SK-N-SH (cell line): ENCODE measurements around the gene PSMA5. TPM values are rescaled to one million over a fixed set of nuclear protein-coding genes. Genes with fewer than 3 reads are reported as not detected.
"Not testable (repeated sequence)": the region's sequence is repeated elsewhere in the genome, so short reads cannot be mapped to it uniquely, and the experiment has no call there.

Experiments used
- CTCF ChIA-PET: fragments of 300-600, 350-600 bp; formaldehyde crosslinking; extraction: SDS; loops from one replicate; lab custom pipeline; 2021; lab: Yijun Ruan, JAX
- POLR2A ChIA-PET: fragments of 350-600 bp; sonication (Branson Sonifier 250); formaldehyde crosslinking; extraction: SDS; loops from one replicate; lab custom pipeline; 2020; ENCODE audit warnings: antibody characterized with exemption, inconsistent platforms; lab: Yijun Ruan, JAX
- DNase-seq: peaks from one replicate; pipeline ENCODE4 v3.0.0; 2012
- H2AFZ ChIP-seq: fragments of 200-600 bp; sonication (generic); 2 replicates; pipeline ENCODE4 v1.8.1; 2016; ENCODE audit warnings: antibody characterized with exemption, mild to moderate bottlenecking, low read depth
- H3F3A ChIP-seq: fragments of 200-600 bp; sonication (generic); replicated peaks from 2 replicates; pipeline ENCODE3; 2016; ENCODE audit warnings: antibody characterized with exemption, mild to moderate bottlenecking; ENCODE audit not compliant: insufficient read depth
- H3K27ac ChIP-seq, 2 experiments: fragments of 200-500 bp in 1 of 2; fragments of 200-600 bp in 1 of 2; sonication (Bioruptor generic) in 1 of 2; sonication (generic), shearing (Covaris generic) in 1 of 2; 2 replicates each; pipeline versions ENCODE4 v1.5.1 to v1.6.1; 2014 to 2016; ENCODE audit warnings: low read depth in 2 of 2, inconsistent platforms in 1 of 2, low read length in 1 of 2, mild to moderate bottlenecking in 1 of 2, mixed read lengths in 1 of 2
- H3K27me3 ChIP-seq: fragments of 200-600 bp; sonication (generic), shearing (Covaris generic); 2 replicates; pipeline ENCODE4 v1.6.1; 2016; ENCODE audit warnings: mixed run types; ENCODE audit not compliant: insufficient read depth
- H3K36me3 ChIP-seq, 2 experiments: fragments of 200-500 bp in 1 of 2; fragments of 200-600 bp in 1 of 2; sonication (Bioruptor generic) in 1 of 2; sonication (generic) in 1 of 2; replicated peaks in 1 of 2; 2 replicates each; pipeline versions ENCODE3 to v1.5.1; 2014 to 2016; ENCODE audit warnings: low read length in 1 of 2, mild to moderate bottlenecking in 1 of 2; ENCODE audit not compliant: insufficient read depth in 2 of 2, control insufficient read depth in 1 of 2
- H3K4me1 ChIP-seq, 2 experiments: fragments of 200-500 bp in 1 of 2; fragments of 200-600 bp in 1 of 2; sonication (Bioruptor generic) in 1 of 2; sonication (generic), shearing (Covaris generic) in 1 of 2; 2 replicates each; pipeline versions ENCODE4 v1.5.1 to v1.6.1; 2014 to 2016; ENCODE audit warnings: low read depth in 1 of 2, low read length in 1 of 2, mixed run types in 1 of 2; ENCODE audit not compliant: insufficient read depth in 2 of 2, control insufficient read depth in 1 of 2
- H3K4me2 ChIP-seq: fragments of 200-600 bp; sonication (generic), shearing (Covaris generic); 2 replicates; pipeline ENCODE4 v1.6.1; 2017; ENCODE audit warnings: mixed run types
- H3K4me3 ChIP-seq, 2 experiments: fragments of 200-500 bp in 1 of 2; fragments of 200-600 bp in 1 of 2; sonication (Bioruptor generic) in 1 of 2; sonication (generic), shearing (Covaris generic) in 1 of 2; 2 replicates each; pipeline versions ENCODE4 v1.5.1 to v1.8.1; 2014 to 2016; ENCODE audit warnings: low read depth in 2 of 2, inconsistent platforms in 1 of 2, low read length in 1 of 2, mild to moderate bottlenecking in 1 of 2, mixed read lengths in 1 of 2, moderate library complexity in 1 of 2
- H3K79me2 ChIP-seq: fragments of 200-600 bp; sonication (generic); 2 replicates; pipeline ENCODE4 v1.8.1; 2017; ENCODE audit warnings: mild to moderate bottlenecking; ENCODE audit not compliant: insufficient read depth
- H3K9ac ChIP-seq: fragments of 200-600 bp; sonication (generic); 2 replicates; pipeline ENCODE4 v1.6.1; 2017; ENCODE audit warnings: mixed run types
- H3K9me2 ChIP-seq: fragments of 200-600 bp; sonication (generic); 2 replicates; pipeline ENCODE4 v1.6.1; 2017; ENCODE audit warnings: mixed run types
- H3K9me3 ChIP-seq: fragments of 200-600 bp; sonication (generic); 2 replicates; pipeline ENCODE4 v1.6.1; 2017; ENCODE audit warnings: mixed run types, mild to moderate bottlenecking, moderate library complexity
- H4K20me1 ChIP-seq: fragments of 200-600 bp; sonication (generic); 2 replicates; pipeline ENCODE4 v1.6.1; 2017; ENCODE audit warnings: mild to moderate bottlenecking, mixed run types; ENCODE audit not compliant: insufficient read depth
- CHD2 ChIP-seq: fragments of 150-350 bp; IDR thresholded peaks from 2 replicates; pipeline ENCODE4 v1.6.1; 2018; ENCODE audit warnings: low read length; ENCODE audit not compliant: partially characterized antibody
- CTCF ChIP-seq: fragments of 200-600 bp; sonication (generic); IDR thresholded peaks from 2 replicates; pipeline ENCODE4 v1.6.1; 2017; ENCODE audit warnings: antibody characterized with exemption, mild to moderate bottlenecking, moderate library complexity
- GATA2 ChIP-seq: sonication (generic); formaldehyde crosslinking; IDR thresholded peaks from 2 replicates; pipeline ENCODE4 v1.5.0; 2020; ENCODE audit warnings: mild to moderate bottlenecking, missing genetic modification reagents
- JUND ChIP-seq: IDR thresholded peaks from 2 replicates; pipeline ENCODE4 v1.4.0; 2012
- NFIC ChIP-seq: IDR thresholded peaks from 2 replicates; pipeline ENCODE4 v1.4.0; 2012; ENCODE audit warnings: borderline replicate concordance
- NRF1 ChIP-seq: IDR thresholded peaks from 2 replicates; pipeline ENCODE4 v1.6.1; 2012; ENCODE audit warnings: low read depth, mild to moderate bottlenecking, low read length
- POLR2AphosphoS5 ChIP-seq: IDR thresholded peaks from 2 replicates; pipeline ENCODE4 v1.6.1; 2012; ENCODE audit warnings: low read depth, low read length
- RAD21 ChIP-seq: IDR thresholded peaks from 2 replicates; pipeline ENCODE4 v1.6.1; 2012; ENCODE audit warnings: mild to moderate bottlenecking, low read length
- RXRA ChIP-seq: IDR thresholded peaks from 2 replicates; pipeline ENCODE4 v1.4.0; 2012; ENCODE audit warnings: low read depth, mild to moderate bottlenecking, borderline replicate concordance
- SIN3A ChIP-seq: IDR thresholded peaks from 2 replicates; pipeline ENCODE4 v1.6.1; 2012; ENCODE audit warnings: low read depth, mild to moderate bottlenecking, low read length, moderate library complexity, borderline replicate concordance
- TEAD4 ChIP-seq: IDR thresholded peaks from 2 replicates; pipeline ENCODE4 v1.4.0; 2012; ENCODE audit warnings: mild to moderate bottlenecking, borderline replicate concordance; ENCODE audit not compliant: insufficient read depth
- USF2 ChIP-seq: fragments of 150-350 bp; IDR thresholded peaks from 2 replicates; pipeline ENCODE4 v1.6.1; 2017; ENCODE audit warnings: antibody characterized with exemption, low read length, low read depth, borderline replicate concordance
- WGBS: methylation state at CpG from one replicate; pipeline ENCODE4 v1.1.6; 2017; ENCODE audit warnings: low lambda C conversion rate; 5-methylcytosine and 5-hydroxymethylcytosine counted together
- polyA plus RNA-seq, 3 experiments: library from polyadenylated mRNA; depleted of rRNA; stranded (reverse); fragments of >200 nt; gene quantifications; 2 replicates each; pipeline ENCODE4 v1.2.3, GENCODE V29; 2012

The PSMA5 gene
- polyA plus RNA-seq, 1 of the 3 experiments (the other 2 are of a cell fraction) = 118 TPM

- Histone ChIP-seq H3K4me2 (no peak overlapping the region), H2AFZ (no peak overlapping the region), H3F3A (no peaks in the 10 kb centered on the region), H3K79me2 (no peaks in the 10 kb centered on the region), H3K27ac (no peak overlapping the region), H3K9me3 (0 out of 2 replicates have a peak, but pooled peaks cover 4% of the 10 kb centered on the region), H3K4me3 (no peak overlapping the region), H3K36me3 (no peaks in the 10 kb centered on the region), H3K4me1 (no peaks in the 10 kb centered on the region), H4K20me1 (no peaks in the 10 kb centered on the region), H3K27me3 (peaks cover 36% of the 10 kb centered on the region), H3K9ac (no peak overlapping the region), H3K9me2 (no peaks in the 10 kb centered on the region)
- no peak for DNase-seq
- WGBS = 62% methylated on average over 4 of the region's 4 CpGs
- ChIA-PET POLR2A (no interaction called here), CTCF (interaction anchor here (0.8 kb wide), 1 partner anchor 46 kb away, joined by 3 read pairs; the partner anchor contains the start of gene CYB561D1)
- TF ChIP-seq RAD21 = no peak
- TF ChIP-seq POLR2AphosphoS5 = no peak
- TF ChIP-seq CHD2 = no peak
- TF ChIP-seq NFIC = no peak
- TF ChIP-seq NRF1 = no peak
- TF ChIP-seq GATA2 (CRISPR knock-in tag) = no peak
- no peak for TF ChIP-seq RXRA
- no peak for TF ChIP-seq TEAD4
- no peak for TF ChIP-seq CTCF
- TF ChIP-seq JUND = no peak
- no peak for TF ChIP-seq SIN3A
- TF ChIP-seq USF2 = no peak
Observed at GRCh38 chr1:109447524-109447923, 21.3 kb upstream of the PSMA5 start.

- H3K9me3 ChIP-seq, H3K36me3 ChIP-seq, CTCF ChIA-PET, H3K27ac ChIP-seq, H3K9me2 ChIP-seq, H3K79me2 ChIP-seq, H3F3A ChIP-seq, H3K9ac ChIP-seq, POLR2A ChIA-PET, H4K20me1 ChIP-seq, H3K4me1 ChIP-seq, H3K4me3 ChIP-seq, H3K4me2 ChIP-seq, DNase-seq, H2AFZ ChIP-seq: not testable (repeated sequence)
- peaks cover 34% of the 10 kb centered on the region for H3K27me3 ChIP-seq
- WGBS = 46% methylated on average over 11 of the region's 11 CpGs
Observed at GRCh38 chr1:109445949-109446695, 19.9 kb upstream of the PSMA5 start.
